TTC549 (cell line): ENCODE measurements around the gene SIGMAR1.
A peak's percentile ranks its signal among the peaks of the same experiment; 100 is the strongest.

Experiments
- FAIRE-seq: peaks from 2 replicates; lab custom pipeline; 2012; peaks lifted over from hg19 to GRCh38; lab: Jason Lieb, UNC

SIGMAR1 gene

GRCh38 chr9:34630402-34631154, 7.0 kb downstream of the SIGMAR1 start:
- FAIRE-seq = no peak

DNA sequence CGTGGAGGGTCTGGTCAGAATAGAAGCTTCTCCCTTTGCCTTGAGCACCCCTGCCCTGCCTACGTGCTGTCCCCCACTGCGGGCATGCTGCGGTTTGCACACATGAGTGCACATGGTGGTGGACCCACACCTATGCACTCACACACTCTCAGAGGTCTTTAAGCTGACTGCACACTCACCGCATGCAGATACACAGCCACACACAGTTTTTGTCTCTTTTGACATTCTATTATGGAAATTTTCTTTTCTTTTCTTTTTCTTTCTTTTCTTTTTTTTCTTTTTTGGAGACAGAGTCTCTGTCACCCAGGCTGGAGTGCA, 8.1 kb downstream of the SIGMAR1 start:
- no peak for FAIRE-seq

GRCh38 chr9:34628656-34629490, 8.7 kb downstream of the SIGMAR1 start, which contains the start of gene ARID3C:
Gene ARID3C, minus strand, starts transcription at chr9:34629066. Its CDS starts 1,052 bp downstream, at chr9:34628014.
- no peak for FAIRE-seq

DNA sequence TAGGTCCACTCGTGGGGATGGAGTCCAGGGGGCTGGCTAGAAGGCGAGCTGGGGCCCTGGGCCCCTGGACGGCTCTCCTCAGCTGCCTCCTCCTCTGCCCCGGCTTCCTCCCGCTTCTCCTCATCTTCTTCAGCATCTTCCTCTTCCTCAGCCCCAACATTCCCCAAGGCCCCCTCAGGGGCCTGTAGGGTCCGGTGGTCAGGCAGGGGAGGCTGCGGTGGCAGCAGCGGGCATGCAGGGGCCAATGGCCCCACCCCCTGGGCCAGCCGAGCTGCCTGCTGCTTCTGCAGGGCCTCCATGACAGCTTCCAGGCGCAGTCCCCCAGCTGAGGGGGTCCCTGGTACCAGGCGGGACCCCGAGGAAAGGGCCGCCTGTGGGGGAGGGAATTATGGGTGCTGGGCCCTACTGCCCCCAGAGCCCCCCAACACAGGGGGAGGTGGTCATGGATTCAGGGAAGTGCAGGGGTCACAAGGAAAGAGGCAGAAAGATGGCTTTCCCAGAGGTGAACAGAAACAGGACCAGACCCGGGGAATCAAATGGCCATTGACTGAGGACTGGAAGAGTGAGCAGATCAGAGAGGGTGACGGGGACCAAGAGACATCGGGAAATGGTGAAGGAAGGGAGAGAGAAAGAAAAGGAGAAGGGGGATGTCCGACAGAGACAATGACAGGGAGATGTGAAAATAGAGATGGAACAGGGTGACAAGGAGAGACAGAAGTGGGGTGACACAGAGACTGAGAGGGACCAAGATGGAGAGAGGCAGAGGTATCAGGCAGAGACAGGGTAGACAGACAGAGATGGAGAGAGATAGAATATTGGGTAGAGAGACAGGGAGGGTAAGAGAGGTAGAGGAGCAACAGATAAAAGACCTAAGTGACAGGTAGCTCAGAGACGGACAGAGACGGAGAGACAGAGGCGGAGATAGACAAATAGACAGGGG, 9.6 kb downstream of the SIGMAR1 start:
- FAIRE-seq = no peak

DNA sequence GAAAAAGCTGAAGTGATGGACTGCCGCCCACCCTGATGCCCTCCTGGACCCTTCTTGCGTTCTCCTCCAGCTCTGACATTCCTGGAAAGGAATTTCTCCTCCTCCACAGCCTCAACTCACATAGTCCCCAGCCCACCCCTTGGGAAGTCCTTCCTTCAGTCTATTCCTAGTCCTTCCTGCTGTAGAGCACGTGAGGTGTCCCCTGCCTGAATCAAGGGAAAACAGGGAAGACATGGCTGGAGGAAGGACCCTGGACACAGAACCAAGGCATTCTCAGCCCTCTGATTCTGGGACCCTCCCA, 12.5 kb downstream of the SIGMAR1 start:
- no peak for FAIRE-seq

DNA sequence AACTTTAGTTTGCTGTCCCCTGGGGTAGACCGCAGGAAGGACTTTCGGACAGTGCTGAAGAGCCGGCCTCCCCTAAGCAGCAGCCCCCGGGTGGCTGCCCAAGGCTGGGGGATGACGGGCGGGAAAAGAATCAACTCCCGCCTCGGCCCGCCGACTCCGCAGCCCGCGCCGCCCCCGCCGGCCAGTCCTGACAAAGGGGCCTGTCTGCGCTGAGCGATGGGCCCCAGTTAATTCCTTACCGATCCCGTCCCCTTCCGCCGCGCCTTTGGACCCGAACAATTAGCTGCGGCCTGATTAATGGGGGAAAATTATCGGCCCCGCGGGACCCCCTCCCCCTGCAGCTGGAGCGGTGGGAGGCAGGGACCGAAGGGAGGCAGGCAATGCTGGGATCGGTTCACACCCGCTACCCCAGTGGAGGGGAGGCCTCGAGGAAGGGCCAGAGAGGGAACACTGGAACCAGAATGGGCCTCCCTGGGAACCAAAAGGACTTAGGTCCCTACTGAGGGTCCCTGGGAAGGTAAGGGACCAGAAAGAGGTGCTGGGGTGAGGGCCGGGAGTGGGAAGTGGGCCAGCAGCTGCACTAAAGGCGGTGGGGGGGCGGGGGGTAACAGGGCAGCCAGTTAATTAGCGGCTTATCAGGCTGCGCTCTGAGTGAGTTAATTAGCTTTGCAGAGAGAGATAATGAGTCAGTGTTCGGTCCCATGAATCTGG, 13.0 kb downstream of the SIGMAR1 start:
- no peak for FAIRE-seq

DNA sequence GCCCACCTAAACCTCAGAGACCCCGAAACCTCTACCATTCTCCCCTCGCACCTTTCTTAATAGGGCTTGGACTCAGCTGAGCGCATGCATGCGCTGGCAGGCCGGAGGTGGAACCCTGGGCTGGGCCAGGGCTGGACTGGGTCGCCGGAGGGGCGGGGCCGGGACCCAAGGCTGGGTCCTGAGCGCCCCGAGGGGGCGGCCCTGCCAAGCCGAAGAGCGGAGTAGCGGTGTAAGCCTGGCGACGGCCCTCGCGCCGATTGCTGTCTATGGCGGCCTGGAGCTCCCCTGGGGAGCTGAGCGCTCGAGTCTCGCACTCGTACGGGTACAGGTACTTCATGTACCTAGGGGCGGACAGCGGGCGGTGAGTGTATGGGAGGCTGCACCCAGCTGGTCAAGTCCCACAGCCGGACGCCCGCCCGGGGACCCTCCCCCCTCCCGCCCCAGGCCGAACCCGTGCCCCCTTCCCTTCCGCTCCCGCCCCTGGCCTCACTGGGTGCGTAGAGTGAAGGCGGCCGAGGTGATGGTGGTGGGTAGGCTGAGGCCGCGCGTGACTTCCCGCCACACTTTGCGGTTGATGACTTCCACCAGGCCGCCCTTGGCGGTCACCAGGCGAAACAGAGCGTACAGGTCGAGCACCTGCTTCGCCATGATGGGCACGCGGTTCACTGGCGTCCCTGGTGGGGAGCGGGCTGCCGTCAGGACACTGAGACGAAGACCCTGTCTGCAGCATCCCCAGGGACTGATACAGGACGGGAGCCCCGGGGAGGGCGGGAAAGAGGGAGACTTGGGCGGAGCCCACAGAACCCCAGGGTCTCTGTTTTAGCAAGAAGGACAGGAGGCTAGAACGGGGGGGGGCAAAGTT, 14.0 kb downstream of the SIGMAR1 start:
- FAIRE-seq = no peak

DNA sequence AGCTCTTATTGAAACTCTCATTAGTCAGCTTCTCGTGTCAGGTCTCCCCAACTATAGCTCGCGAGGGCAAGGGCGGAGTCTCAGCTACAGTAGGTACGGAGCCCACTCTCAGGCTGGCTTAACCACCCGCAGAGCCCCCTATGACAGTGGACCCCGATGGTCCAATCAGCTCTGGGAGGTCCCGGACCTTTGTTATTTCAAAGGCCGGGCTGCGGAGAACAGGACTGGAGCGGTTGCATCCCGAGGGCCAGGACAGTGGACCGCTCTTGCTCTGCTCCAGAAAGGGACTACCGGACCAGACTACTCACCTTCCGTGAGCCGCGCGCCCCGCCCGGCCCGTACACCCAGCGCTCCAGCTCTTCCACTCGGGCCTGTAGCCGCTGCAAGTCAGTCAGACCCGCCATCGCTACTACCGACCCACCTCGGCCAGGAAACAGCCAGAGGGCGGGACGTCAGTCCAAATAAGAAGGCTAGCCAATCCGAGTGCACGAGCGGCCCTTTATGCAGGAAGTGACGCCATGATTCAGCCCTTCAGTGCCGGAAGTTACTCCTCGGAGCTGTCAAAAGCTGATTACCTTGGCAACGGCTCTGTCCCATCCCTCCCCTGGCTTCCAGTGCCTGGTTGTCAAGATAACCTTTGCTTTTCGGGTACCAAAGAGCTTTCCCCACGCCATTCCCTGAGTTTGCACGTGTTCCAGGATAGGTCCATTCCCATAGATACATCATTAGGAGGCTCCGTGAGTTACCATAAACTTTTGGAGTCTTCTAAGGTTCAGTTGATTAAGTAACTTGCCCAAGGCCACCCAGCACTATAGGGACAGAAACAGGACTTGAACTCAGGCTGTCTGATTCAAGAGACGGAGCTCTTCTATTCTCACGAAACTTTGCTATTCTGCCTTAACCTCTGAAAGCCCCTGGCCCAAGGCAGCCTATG, 17.3 kb downstream of the SIGMAR1 start, which contains the start of gene DCTN3:
DCTN3 (minus strand) TSS at position 435 of the 934 bp plus-strand sequence; CDS start at position 404, 31 bp downstream.
- peak; percentile 90 for FAIRE-seq

GRCh38 chr9:34615132-34615531, 22.5 kb downstream of the SIGMAR1 start:
- no peak for FAIRE-seq

DNA sequence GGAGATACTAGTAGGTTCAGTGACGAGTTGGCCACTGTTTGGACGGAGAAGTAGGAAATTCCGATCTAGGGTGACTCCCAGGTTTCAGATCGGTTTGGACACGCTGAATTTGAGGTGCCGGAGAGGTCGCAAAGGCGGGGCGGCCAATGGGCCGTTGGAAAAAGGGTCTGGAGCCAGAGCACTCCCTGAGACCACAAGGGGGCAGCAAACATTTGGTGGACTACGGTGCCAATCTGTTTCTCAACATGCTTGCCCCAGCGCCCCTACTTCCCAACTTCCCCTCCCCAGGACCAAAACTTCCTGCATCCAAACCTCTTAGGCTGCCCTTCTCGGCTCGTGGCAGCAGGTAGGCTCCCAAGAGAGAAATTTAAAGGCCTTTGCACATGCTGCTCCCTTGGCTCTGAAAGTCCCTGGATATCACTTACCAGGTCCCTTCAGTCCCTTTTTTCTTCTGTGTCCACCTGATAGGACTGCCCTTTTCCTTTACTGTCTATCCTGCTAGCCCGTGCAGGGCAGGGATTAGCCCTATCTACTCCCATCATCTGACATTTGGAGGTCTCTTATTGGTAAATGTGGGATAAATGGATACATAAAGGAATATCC, 24.7 kb downstream of the SIGMAR1 start:
- no peak for FAIRE-seq

DNA sequence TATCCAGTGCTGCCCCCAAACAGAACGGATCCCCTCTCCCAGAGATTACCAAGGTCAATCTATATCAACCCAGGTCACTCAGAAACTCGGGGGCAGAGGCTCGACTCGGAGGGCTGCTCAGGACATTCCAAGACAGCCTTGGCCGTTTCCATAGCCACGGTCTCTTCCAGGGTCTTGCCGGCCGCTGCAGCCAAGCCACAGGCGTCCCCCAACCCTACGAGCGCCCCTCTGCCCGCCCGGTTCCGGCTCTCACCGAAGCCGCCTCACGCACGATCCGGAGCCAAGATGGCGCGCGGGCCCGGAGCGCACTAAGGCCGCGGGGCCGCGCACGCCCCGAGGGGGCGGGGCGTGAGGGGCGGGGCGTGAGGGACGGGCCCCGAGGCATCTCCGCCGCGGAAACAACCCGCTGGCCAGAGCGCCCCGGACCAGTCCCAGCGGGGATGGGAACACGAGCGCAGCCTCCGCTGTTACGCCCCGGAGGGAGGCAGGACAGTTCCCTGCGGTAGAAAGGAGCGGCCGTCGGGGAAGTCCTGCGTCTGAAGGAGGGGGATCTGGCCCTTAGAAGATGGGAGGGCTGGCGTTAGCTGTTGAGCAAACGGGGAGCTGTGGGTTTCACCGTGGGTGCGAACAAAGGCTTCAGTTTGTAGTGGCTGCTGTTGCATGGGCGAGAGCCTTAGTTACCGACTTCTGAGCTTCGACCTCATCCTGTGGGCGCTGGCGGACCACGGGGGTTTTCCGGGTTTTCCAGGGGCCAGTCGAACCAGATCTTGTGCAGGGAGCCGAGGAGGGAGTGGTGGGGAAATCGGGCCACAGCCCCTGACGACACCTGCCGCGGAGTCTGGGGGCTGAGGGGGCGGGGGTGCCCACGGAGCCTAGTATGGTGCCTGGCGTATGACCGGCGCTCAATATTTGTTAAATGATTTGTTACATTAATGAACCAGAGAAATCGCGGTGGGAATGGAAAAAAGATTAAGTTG, 25.5 kb downstream of the SIGMAR1 start, which contains the start of gene RPP25L:
RPP25L (minus strand) TSS at position 287 of the 977 bp plus-strand sequence. CDS start 801 bp downstream, outside the sequence.
- no peak for FAIRE-seq

DNA sequence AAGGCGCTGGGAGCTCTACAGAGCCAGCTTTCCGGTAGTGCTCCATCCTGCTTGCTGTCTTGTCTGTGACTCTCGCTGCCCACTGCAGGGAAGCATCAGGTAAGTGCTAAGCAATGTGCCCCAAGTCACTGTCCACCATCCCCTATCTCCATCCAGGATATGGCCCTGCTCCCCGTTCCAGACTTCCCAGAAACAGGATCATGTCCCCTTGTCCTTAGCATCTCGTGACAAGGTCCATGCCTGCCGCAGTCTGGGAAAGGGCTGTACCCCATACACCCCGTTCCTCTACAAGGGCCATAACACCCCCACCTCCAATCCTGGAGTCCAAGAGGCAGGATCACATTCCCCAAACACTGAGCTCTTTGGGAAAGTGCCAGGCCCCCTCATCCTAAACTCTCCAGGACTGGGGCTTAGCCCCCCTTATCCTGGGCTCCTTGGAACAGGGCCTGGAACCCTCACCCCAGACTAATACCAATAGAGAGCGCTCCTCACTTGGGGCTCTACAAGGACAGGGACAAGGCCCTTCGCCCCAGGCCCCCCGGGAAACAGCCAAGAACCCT, 26.3 kb downstream of the SIGMAR1 start:
- no peak for FAIRE-seq

GRCh38 chr9:34610434-34611206, 27.0 kb downstream of the SIGMAR1 start:
- FAIRE-seq = no peak

- FAIRE-seq = no peak
These were observed 30.3 kb downstream of the SIGMAR1 start for GRCh38 chr9:34607331-34607730.

- FAIRE-seq = no peak
These were observed 30.7 kb downstream of the SIGMAR1 start for GRCh38 chr9:34606905-34607304.

GRCh38 chr9:34606190-34606589, 31.4 kb downstream of the SIGMAR1 start:
- FAIRE-seq = no peak
